Stomach (tissue), 4 donors: ENCODE data around the gene YWHAB.

Experiments used
- CTCF ChIP-seq, 7 experiments: fragments of 450-650 bp in 4 of 7; fragments of 200-600 bp in 3 of 7; sonication (generic) in 3 of 7; IDR thresholded peaks; one replicate each; pipeline ENCODE4 v1.5.1; 2016 to 2019; ENCODE audit warnings: antibody characterized with exemption in 7 of 7, control low read depth in 2 of 7, mild to moderate bottlenecking in 1 of 7
- EP300 ChIP-seq: sonication (generic); formaldehyde crosslinking; IDR thresholded peaks from one replicate; pipeline ENCODE4 v1.6.1; 2017; ENCODE audit warnings: antibody characterized with exemption
- POLR2A ChIP-seq, 4 donors: fragments of 450-650 bp; IDR thresholded peaks; one replicate each; pipeline ENCODE4 v1.6.1; 2016; ENCODE audit warnings: antibody characterized with exemption in 4 of 4, control low read depth in 2 of 4, mild to moderate bottlenecking in 1 of 4, moderate library complexity in 1 of 4

- no peak for TF ChIP-seq CTCF (IDR thresholded peaks at IDR 0.05)
- no peak for TF ChIP-seq POLR2A (IDR thresholded peaks at IDR 0.05)
- no peak for TF ChIP-seq EP300
Observed at GRCh38 chr20:44900231-44900854, 14.8 kb downstream of the YWHAB start.
